ENCODE measurements around the gene OR2V1. TPM values are rescaled to one million over a fixed set of nuclear protein-coding genes. Genes with fewer than 3 reads are reported as not detected.

OR2V1 gene
- total and polyA plus RNA-seq, 2 experiments from 2014 or later = not detected

DNA sequence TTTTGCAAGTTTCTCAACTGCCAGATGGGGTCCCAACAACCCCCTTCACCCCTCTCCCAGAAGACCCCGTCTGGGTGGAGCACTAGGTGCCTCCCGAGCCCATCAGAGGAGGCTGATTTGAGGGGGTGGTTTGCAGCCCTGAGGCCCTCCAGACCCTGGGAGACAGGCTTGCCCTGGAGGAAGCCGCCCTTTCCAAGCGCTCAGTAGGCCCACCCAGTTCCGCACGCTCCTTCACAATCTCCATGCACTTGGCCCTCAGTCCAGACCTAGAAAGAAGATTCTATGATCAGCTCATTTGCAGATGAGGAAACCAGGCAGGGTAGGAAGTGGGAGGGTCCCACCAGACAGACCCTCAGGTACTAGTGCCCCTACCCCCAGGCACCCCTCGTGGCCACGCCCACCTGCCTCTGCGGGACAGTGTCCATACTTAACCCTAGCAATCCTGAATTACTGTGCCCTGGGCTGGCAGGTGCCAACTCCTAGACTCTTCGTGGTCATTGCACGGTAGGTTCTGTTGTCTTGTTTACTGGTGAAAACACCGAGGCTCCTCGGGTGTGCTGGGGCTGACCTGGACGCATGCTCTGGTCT lies 22.3 kb downstream of the OR2V1 start:
- no peak for TF ChIP-seq EZH2phosphoT487 (IDR thresholded peaks at IDR 0.05; ENCODE audit: unreplicated experiment)
- TF ChIP-seq ZNF331 (CRISPR knock-in tag; IDR thresholded peaks at IDR 0.05; ENCODE audit: low read depth) = no peak
- TF ChIP-seq NANOG (IDR thresholded peaks at IDR 0.05; ENCODE audit: borderline replicate concordance) = no peak
- TF ChIP-seq, protein P1, sequence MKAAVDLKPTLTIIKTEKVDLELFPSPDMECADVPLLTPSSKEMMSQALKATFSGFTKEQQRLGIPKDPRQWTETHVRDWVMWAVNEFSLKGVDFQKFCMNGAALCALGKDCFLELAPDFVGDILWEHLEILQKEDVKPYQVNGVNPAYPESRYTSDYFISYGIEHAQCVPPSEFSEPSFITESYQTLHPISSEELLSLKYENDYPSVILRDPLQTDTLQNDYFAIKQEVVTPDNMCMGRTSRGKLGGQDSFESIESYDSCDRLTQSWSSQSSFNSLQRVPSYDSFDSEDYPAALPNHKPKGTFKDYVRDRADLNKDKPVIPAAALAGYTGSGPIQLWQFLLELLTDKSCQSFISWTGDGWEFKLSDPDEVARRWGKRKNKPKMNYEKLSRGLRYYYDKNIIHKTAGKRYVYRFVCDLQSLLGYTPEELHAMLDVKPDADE (IDR thresholded peaks at IDR 0.05) = no peak
- TF ChIP-seq EZH2 (IDR thresholded peaks at IDR 0.05; ENCODE audit: low read depth, unreplicated experiment) = no peak
- Histone ChIP-seq H3F3A (replicated peaks; ENCODE audit: low read depth) (no peaks in the 10 kb centered on the region), H3K4me2 (no peak overlapping the region; the same call in 1 of the 2 replicates), H3K36me3 (ENCODE audit: insufficient read depth) (no peaks in the 10 kb centered on the region), H4K20me1 (replicated peaks; ENCODE audit: insufficient read depth) (no peaks in the 10 kb centered on the region), H3K4me3 (no peak overlapping the region), H3K27ac (ENCODE audit: low read depth) (no peak overlapping the region), H3K4me1 (ENCODE audit: insufficient read depth) (peaks cover 22% of the 10 kb centered on the region), H3K27me3 (ENCODE audit: insufficient read depth) (peaks cover 46% of the 10 kb centered on the region), H3K9me2 (ENCODE audit: insufficient read depth) (no peaks in the 10 kb centered on the region), H2AFZ (no peak overlapping the region), H3K79me2 (replicated peaks; ENCODE audit: insufficient read depth) (no peaks in the 10 kb centered on the region)
- H3K9me3 Mint-ChIP-seq = no peaks in the 10 kb centered on the region
- H3K4me3 Mint-ChIP-seq = no peak overlapping the region
- no peak overlapping the region for H3K27ac Mint-ChIP-seq
- ATAC-seq (no peak), DNase-seq (ENCODE audit: low spot score) (no peak)
- no peaks in the 10 kb centered on the region for H3K36me3 Mint-ChIP-seq (ENCODE audit: low read depth)
- peaks cover 30% of the 10 kb centered on the region for H3K4me1 Mint-ChIP-seq
- peaks cover 28% of the 10 kb centered on the region for H3K27me3 Mint-ChIP-seq (ENCODE audit: insufficient read depth, low read depth, poor library complexity)

DNA sequence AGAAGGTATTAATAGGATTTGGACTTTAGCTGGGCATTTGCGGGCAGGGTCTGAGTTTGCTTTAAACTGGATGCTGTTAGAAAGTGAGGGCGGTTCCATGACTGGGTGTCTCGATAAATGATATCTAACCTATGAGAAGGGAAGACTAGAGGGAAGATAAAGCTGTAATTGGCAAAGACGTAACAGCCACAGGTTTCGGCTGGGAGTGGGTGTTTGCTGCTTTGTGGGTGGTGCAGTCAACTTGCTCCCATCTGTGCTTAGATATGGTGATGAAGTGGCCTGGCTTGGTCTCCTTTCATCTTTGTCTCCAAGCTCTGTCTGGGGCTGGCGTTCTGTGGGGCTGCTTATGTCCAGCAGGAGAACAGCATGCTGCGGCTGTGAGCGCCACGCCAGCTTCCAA lies 23.3 kb downstream of the OR2V1 start:
- Mint-ChIP-seq H3K4me1 (peaks cover 30% of the 10 kb centered on the region), H3K27ac (no peak overlapping the region), H3K27me3 (ENCODE audit: insufficient read depth, low read depth, poor library complexity) (peaks cover 30% of the 10 kb centered on the region), H3K4me3 (no peak overlapping the region; the same call in 2 of the 3 replicates), H3K36me3 (ENCODE audit: low read depth) (no peaks in the 10 kb centered on the region), H3K9me3 (no peaks in the 10 kb centered on the region)
- Histone ChIP-seq H3K27me3 (ENCODE audit: insufficient read depth) (peaks cover 37% of the 10 kb centered on the region), H3K27ac (ENCODE audit: low read depth) (no peak overlapping the region), H3K4me3 (no peak overlapping the region), H4K20me1 (replicated peaks; ENCODE audit: insufficient read depth) (no peaks in the 10 kb centered on the region), H3K4me1 (ENCODE audit: insufficient read depth) (peaks cover 22% of the 10 kb centered on the region), H3K4me2 (no peak overlapping the region), H3F3A (replicated peaks; ENCODE audit: low read depth) (no peaks in the 10 kb centered on the region), H3K79me2 (replicated peaks; ENCODE audit: insufficient read depth) (no peaks in the 10 kb centered on the region), H3K36me3 (ENCODE audit: insufficient read depth) (no peaks in the 10 kb centered on the region), H2AFZ (no peak overlapping the region), H3K9me2 (ENCODE audit: insufficient read depth) (no peaks in the 10 kb centered on the region)
- DNase-seq (ENCODE audit: low spot score) = no peak
- ATAC-seq = no peak
- no peak for TF ChIP-seq ZNF331 (CRISPR knock-in tag; IDR thresholded peaks at IDR 0.05; ENCODE audit: low read depth)
- no peak for TF ChIP-seq JUNB (IDR thresholded peaks at IDR 0.05; ENCODE audit: unreplicated experiment)
- TF ChIP-seq, protein P2, sequence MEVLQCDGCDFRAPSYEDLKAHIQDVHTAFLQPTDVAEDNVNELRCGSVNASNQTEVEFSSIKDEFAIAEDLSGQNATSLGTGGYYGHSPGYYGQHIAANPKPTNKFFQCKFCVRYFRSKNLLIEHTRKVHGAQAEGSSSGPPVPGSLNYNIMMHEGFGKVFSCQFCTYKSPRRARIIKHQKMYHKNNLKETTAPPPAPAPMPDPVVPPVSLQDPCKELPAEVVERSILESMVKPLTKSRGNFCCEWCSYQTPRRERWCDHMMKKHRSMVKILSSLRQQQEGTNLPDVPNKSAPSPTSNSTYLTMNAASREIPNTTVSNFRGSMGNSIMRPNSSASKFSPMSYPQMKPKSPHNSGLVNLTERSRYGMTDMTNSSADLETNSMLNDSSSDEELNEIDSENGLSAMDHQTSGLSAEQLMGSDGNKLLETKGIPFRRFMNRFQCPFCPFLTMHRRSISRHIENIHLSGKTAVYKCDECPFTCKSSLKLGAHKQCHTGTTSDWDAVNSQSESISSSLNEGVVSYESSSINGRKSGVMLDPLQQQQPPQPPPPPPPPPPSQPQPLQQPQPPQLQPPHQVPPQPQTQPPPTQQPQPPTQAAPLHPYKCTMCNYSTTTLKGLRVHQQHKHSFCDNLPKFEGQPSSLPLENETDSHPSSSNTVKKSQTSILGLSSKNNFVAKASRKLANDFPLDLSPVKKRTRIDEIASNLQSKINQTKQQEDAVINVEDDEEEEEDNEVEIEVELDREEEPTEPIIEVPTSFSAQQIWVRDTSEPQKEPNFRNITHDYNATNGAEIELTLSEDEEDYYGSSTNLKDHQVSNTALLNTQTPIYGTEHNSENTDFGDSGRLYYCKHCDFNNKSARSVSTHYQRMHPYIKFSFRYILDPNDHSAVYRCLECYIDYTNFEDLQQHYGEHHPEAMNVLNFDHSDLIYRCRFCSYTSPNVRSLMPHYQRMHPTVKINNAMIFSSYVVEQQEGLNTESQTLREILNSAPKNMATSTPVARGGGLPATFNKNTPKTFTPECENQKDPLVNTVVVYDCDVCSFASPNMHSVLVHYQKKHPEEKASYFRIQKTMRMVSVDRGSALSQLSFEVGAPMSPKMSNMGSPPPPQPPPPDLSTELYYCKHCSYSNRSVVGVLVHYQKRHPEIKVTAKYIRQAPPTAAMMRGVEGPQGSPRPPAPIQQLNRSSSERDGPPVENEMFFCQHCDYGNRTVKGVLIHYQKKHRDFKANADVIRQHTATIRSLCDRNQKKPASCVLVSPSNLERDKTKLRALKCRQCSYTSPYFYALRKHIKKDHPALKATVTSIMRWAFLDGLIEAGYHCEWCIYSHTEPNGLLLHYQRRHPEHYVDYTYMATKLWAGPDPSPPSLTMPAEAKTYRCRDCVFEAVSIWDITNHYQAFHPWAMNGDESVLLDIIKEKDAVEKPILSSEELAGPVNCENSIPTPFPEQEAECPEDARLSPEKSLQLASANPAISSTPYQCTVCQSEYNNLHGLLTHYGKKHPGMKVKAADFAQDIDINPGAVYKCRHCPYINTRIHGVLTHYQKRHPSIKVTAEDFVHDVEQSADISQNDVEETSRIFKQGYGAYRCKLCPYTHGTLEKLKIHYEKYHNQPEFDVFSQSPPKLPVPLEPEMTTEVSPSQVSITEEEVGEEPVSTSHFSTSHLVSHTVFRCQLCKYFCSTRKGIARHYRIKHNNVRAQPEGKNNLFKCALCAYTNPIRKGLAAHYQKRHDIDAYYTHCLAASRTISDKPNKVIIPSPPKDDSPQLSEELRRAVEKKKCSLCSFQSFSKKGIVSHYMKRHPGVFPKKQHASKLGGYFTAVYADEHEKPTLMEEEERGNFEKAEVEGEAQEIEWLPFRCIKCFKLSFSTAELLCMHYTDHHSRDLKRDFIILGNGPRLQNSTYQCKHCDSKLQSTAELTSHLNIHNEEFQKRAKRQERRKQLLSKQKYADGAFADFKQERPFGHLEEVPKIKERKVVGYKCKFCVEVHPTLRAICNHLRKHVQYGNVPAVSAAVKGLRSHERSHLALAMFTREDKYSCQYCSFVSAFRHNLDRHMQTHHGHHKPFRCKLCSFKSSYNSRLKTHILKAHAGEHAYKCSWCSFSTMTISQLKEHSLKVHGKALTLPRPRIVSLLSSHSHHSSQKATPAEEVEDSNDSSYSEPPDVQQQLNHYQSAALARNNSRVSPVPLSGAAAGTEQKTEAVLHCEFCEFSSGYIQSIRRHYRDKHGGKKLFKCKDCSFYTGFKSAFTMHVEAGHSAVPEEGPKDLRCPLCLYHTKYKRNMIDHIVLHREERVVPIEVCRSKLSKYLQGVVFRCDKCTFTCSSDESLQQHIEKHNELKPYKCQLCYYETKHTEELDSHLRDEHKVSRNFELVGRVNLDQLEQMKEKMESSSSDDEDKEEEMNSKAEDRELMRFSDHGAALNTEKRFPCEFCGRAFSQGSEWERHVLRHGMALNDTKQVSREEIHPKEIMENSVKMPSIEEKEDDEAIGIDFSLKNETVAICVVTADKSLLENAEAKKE (CRISPR knock-in tag; IDR thresholded peaks at IDR 0.05) = no peak
- no peak for TF ChIP-seq CREB1 (CRISPR knock-in tag; IDR thresholded peaks at IDR 0.05; ENCODE audit: low read depth)
- TF ChIP-seq EZH2 (IDR thresholded peaks at IDR 0.05; ENCODE audit: low read depth, unreplicated experiment) = no peak
- no peak for TF ChIP-seq ZNF114 (CRISPR knock-in tag; IDR thresholded peaks at IDR 0.05)
- TF ChIP-seq, protein P3, sequence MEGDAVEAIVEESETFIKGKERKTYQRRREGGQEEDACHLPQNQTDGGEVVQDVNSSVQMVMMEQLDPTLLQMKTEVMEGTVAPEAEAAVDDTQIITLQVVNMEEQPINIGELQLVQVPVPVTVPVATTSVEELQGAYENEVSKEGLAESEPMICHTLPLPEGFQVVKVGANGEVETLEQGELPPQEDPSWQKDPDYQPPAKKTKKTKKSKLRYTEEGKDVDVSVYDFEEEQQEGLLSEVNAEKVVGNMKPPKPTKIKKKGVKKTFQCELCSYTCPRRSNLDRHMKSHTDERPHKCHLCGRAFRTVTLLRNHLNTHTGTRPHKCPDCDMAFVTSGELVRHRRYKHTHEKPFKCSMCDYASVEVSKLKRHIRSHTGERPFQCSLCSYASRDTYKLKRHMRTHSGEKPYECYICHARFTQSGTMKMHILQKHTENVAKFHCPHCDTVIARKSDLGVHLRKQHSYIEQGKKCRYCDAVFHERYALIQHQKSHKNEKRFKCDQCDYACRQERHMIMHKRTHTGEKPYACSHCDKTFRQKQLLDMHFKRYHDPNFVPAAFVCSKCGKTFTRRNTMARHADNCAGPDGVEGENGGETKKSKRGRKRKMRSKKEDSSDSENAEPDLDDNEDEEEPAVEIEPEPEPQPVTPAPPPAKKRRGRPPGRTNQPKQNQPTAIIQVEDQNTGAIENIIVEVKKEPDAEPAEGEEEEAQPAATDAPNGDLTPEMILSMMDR (conservative IDR thresholded peaks at IDR 0.05; ENCODE audit: low read depth in 2 of 2) = no peak
